ENCODE data around the gene PLEKHA4.

GRCh38 chr19:48870048-48870447 is 1.6 kb upstream of the PLEKHA4 start:
- TF ChIP-seq CTCF (IDR thresholded peaks at IDR 0.05), result no peak
- TF ChIP-seq EZH2 (IDR thresholded peaks at IDR 0.05; ENCODE audit: borderline replicate concordance, insufficient read depth, low read depth, low read length, poor library complexity, severe bottlenecking), result no peak
